GM12892 (cell line): ENCODE results near the gene SBDS.
"Not testable (repeated sequence)": the region's sequence is repeated elsewhere in the genome, so short reads cannot be mapped to it uniquely, and the experiment has no call there.

Experiments used
- POLR2A ChIP-seq: IDR thresholded peaks from 2 replicates; pipeline ENCODE4 v1.6.1; 2011; ENCODE audit warnings: low read depth, low read length, control low read depth
- POLR2AphosphoS5 ChIP-seq: IDR thresholded peaks from 2 replicates; pipeline ENCODE4 v1.6.1; 2011; ENCODE audit warnings: low read depth, low read length, control low read depth
- TAF1 ChIP-seq: IDR thresholded peaks from 2 replicates; pipeline ENCODE4 v1.6.1; 2011; ENCODE audit warnings: low read depth, mild to moderate bottlenecking, control low read depth, low read length, borderline replicate concordance

DNA sequence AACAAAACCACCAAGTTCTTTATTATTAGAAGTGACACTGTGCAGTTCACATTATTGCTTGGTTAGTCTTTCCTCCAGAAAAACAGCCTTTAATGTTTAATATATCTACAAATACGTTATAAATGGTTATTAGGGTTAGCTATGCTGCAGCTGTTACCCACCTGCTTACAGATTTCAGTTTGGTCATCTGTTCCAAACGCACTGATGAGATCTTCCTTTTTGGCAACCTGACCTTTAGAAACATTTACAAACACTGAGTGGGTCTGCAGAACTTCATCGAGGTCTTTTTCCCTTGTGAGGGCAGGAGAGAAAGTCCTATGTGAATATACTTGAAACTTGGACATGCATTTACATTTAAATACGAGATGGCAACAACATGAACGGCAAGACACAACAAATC is 1.3 kb downstream of the SBDS start:
- not testable (repeated sequence) for TF ChIP-seq TAF1, POLR2AphosphoS5, POLR2A
